ENCODE measurements around the gene ZNF891.

Gene ZNF891

DNA sequence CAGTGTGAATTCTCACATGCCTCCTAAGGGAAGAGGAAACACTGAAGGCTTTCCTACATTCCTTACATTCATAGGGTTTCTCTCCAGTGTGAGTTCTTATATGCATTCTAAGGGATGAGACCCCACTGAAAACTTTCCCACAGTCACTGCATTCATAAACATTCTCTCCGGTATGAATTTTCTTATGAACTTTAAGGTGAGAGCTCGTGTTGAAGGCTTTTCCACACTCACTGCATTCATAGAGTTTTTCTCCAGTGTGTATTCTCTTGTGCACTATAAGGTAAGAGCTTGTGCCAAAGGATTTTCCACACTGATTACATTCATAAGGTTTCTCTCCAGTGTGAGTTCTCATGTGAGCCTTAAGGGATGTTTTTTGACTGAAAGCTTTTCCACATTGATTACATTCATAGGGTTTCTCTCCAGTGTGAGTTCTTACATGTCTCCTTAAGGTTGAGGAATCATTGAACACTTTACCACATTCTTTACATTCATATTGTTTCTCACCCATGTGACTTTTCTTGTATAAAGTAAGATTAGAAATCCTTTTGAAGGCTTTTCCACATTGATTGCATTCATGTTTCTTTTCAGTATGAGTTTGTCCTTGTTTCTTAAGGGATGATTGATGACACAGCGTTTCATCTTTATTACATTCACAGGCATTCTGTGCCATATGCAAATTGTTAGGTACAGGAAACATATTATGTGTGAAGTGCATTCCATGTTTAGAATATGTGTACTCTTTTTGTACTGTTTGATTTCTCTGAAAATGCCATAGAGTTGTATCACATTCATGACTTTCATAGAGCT lies 9.5 kb downstream of the ZNF891 start:
- no peak overlapping the region for H3K9ac ChIP-seq (ENCODE audit: low read length)
- H3K4me1 ChIP-seq (ENCODE audit: control insufficient read depth, insufficient read depth, low read length) = no peaks in the 10 kb centered on the region
- H3K4me3 ChIP-seq (ENCODE audit: low read length) = peak overlapping the region; percentile 72
- H3K36me3 ChIP-seq (ENCODE audit: control insufficient read depth, insufficient read depth, low read length, severe bottlenecking) = peaks cover 73% of the 10 kb centered on the region
- no peak for DNase-seq (ENCODE audit: low read depth)
- H3K9me3 ChIP-seq (ENCODE audit: control insufficient read depth, low read length) = peaks cover 100% of the 10 kb centered on the region
- H3K27me3 ChIP-seq (replicated peaks; ENCODE audit: control insufficient read depth, insufficient read depth, low read length) = no peaks in the 10 kb centered on the region

DNA sequence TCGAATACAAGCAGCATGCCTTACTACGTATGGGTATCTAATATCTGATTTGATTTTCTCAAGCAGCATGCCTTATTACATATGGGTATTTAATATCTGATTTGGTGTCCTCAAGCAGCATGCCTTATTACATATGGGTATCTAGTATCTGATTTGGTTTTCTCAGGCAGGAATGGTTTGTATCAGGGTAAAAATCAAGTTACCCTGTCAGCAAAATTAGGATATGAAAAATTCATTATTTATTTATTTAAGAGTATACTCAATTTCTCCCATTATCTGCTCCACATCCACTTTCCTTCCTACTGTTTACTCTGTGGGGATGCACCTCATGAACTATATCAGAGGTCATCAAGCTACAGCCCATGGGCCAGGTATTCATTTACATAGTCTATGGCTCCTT lies 21.9 kb downstream of the ZNF891 start:
- Histone ChIP-seq H3K36me3 (ENCODE audit: control insufficient read depth, insufficient read depth, low read length, severe bottlenecking) (peaks cover 69% of the 10 kb centered on the region), H3K4me3 (ENCODE audit: low read length) (peak overlapping the region; percentile 75), H3K27me3 (replicated peaks; ENCODE audit: control insufficient read depth, insufficient read depth, low read length) (no peaks in the 10 kb centered on the region), H3K9me3 (ENCODE audit: control insufficient read depth, low read length) (peaks cover 97% of the 10 kb centered on the region), H3K4me1 (ENCODE audit: control insufficient read depth, insufficient read depth, low read length) (no peaks in the 10 kb centered on the region), H3K9ac (ENCODE audit: low read length) (no peak overlapping the region)
- DNase-seq (ENCODE audit: low read depth) = no peak

DNA sequence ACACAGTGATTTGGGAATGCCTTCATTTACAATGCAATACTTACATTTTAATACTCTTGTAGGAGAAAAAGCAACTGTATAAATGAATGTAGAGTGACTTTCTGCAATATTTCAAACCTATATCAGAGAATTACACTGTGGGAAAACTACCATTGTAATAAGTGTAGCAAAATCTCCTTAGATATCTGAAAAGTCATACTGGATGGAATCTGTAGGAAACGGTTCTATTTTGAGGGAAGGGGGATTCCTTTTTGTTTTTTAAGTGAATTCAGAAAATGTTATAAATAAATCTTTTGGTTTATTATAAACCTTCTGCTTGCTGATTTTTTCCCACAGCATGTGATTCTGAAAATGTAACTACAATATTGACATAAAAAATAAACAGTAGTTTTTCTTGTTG lies 23.0 kb downstream of the ZNF891 start:
- H3K4me3 ChIP-seq (ENCODE audit: low read length) = peak overlapping the region; percentile 75
- H3K4me1 ChIP-seq (ENCODE audit: control insufficient read depth, insufficient read depth, low read length) = no peaks in the 10 kb centered on the region
- H3K36me3 ChIP-seq (ENCODE audit: control insufficient read depth, insufficient read depth, low read length, severe bottlenecking) = peaks cover 79% of the 10 kb centered on the region
- H3K9me3 ChIP-seq (ENCODE audit: control insufficient read depth, low read length) = peaks cover 100% of the 10 kb centered on the region
- no peak for DNase-seq (ENCODE audit: low read depth)
- H3K27me3 ChIP-seq (replicated peaks; ENCODE audit: control insufficient read depth, insufficient read depth, low read length) = no peaks in the 10 kb centered on the region
- no peak overlapping the region for H3K9ac ChIP-seq (ENCODE audit: low read length)

DNA sequence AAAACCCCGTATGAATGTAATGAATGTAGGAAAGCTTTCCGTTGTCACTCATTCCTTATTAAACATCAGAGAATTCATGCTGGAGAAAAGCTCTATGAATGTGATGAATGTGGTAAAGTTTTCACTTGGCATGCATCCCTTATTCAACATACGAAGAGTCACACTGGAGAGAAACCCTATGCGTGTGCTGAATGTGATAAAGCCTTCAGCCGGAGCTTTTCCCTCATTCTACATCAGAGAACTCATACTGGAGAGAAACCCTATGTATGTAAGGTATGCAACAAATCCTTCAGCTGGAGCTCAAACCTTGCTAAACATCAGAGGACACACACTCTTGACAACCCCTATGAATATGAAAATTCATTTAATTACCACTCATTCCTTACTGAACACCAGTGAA lies 23.8 kb downstream of the ZNF891 start:
- Histone ChIP-seq H3K4me3 (ENCODE audit: low read length) (peak overlapping the region; percentile 75), H3K9ac (ENCODE audit: low read length) (no peak overlapping the region), H3K36me3 (ENCODE audit: control insufficient read depth, insufficient read depth, low read length, severe bottlenecking) (peaks cover 88% of the 10 kb centered on the region), H3K4me1 (ENCODE audit: control insufficient read depth, insufficient read depth, low read length) (no peaks in the 10 kb centered on the region), H3K9me3 (ENCODE audit: control insufficient read depth, low read length) (peaks cover 100% of the 10 kb centered on the region), H3K27me3 (replicated peaks; ENCODE audit: control insufficient read depth, insufficient read depth, low read length) (no peaks in the 10 kb centered on the region)
- DNase-seq (ENCODE audit: low read depth) = peak; percentile 5

DNA sequence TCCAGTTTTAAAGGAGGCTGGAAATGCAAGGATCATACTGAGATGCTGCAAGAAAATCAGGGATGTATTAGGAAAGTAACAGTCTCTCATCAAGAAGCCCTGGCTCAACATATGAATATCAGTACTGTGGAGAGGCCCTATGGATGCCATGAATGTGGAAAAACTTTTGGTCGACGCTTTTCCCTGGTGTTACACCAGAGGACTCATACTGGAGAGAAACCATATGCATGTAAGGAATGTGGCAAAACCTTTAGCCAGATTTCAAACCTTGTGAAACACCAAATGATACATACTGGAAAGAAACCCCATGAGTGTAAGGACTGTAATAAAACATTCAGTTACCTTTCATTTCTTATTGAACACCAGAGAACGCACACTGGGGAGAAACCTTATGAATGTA lies 24.5 kb downstream of the ZNF891 start:
- no peaks in the 10 kb centered on the region for H3K4me1 ChIP-seq (ENCODE audit: control insufficient read depth, insufficient read depth, low read length)
- no peak for DNase-seq (ENCODE audit: low read depth)
- H3K27me3 ChIP-seq (replicated peaks; ENCODE audit: control insufficient read depth, insufficient read depth, low read length) = no peaks in the 10 kb centered on the region
- H3K36me3 ChIP-seq (ENCODE audit: control insufficient read depth, insufficient read depth, low read length, severe bottlenecking) = peaks cover 92% of the 10 kb centered on the region
- peaks cover 100% of the 10 kb centered on the region for H3K9me3 ChIP-seq (ENCODE audit: control insufficient read depth, low read length)
- H3K4me3 ChIP-seq (ENCODE audit: low read length) = peak overlapping the region; percentile 75
- H3K9ac ChIP-seq (ENCODE audit: low read length) = no peak overlapping the region

DNA sequence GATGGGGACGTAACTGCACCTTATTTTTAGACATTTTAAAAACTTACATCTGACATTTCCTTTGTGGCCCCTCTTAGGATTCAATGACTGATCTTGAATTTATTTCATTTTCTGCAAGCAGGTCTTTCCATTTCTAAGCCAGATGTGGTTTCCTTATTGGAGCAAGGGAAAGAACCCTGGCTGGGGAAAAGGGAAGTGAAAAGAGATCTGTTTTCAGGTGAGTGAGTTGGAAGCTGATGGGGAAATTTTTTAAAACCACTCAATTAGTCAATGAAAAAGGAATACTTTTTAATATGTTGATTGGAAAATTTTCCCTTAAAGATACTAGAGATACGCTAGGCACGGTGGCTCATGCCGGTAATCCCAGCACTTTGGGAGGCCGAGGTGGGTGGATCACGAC lies 46.7 kb downstream of the ZNF891 start:
- peak overlapping the region; percentile 87 for H3K4me3 ChIP-seq (ENCODE audit: low read length)

DNA sequence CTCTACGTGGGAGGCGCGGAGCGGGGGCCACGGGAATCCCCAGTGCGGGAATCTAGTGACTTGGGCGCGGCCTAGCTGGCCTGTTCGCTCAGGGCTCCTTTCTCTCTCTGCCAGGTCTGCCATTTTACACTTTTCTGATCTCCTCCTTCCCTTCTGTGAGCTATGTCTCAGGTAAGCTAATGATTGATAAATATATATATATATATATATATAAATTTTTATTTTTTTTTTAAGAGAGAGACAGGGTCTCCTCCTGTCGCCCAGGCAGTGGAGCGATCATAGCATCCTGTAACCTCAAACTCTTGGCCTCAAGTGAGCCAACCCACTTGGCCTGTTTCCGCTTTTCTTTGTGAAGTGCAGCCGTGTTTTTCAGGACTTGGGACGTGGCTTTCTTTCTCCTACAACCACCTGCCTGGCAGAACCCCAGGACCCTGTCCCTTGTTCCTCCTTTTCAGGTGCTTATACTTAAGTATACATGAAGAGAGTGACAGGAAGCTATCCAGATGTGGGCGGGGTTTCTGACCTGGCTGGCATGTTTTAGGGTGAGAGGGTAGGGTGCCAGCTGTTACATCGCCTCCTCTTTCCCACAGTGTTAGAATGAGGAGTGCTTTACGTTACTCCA lies 48.8 kb downstream of the ZNF891 start:
- peaks cover 5% of the 10 kb centered on the region for H3K4me1 ChIP-seq (ENCODE audit: control insufficient read depth, insufficient read depth, low read length)
- DNase-seq (ENCODE audit: low read depth) = no peak

More for the DNA sequence above, 46.7 kb downstream of the ZNF891 start:
- Histone ChIP-seq H3K9me3 (ENCODE audit: control insufficient read depth, low read length) (peaks cover 76% of the 10 kb centered on the region), H3K4me1 (ENCODE audit: control insufficient read depth, insufficient read depth, low read length) (peaks cover 5% of the 10 kb centered on the region), H3K9ac (ENCODE audit: low read length) (no peak overlapping the region), H3K36me3 (ENCODE audit: control insufficient read depth, insufficient read depth, low read length, severe bottlenecking) (peaks cover 64% of the 10 kb centered on the region), H3K27me3 (replicated peaks; ENCODE audit: control insufficient read depth, insufficient read depth, low read length) (no peaks in the 10 kb centered on the region)
- no peak for DNase-seq (ENCODE audit: low read depth)

DNA sequence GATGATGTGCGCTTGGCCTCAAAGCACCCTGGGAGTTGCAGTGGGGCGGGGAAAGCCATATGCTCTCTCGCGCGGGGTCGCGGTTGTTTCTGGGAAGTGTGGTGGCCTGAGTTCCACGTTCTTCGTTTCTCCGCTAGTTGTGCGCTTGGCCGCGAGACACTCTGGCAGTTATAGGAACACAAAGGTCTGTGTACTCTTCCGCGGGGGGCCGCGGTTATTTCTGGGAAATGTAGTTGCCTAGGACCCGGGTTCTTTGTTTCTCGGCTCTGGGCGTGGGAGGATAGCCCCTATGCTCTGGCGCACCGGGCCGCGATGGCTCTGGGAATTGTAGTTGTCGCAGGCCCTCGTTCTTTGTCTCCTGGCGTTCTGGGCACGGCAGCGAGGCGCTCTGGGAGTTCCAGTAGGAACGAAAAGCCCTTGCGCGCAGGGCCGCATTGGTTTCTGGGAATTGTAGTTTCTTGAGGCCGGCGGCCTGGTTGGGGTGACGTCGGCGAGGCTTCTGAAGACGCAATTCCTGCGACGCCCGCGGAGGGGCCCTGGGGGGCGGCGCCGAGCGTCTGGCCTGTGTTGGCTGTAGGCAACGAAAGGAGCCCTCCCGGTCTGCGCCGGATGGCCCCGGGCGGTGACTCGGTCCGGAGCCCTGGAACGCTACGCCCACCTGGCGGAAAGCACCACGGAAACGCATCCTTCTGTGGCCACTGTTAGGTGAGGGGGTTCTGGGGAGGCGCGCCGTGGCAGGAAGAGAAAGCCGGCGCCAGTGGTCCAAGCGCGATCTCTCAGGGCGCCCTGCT lies 49.5 kb downstream of the ZNF891 start, which contains the start of gene ZNF140:
Gene ZNF140 (plus strand): TSS at position 556 of the 791 bp plus-strand sequence. CDS start 398 bp downstream, outside the sequence.
- DNase-seq (ENCODE audit: low read depth) = peak; percentile 98
- no peaks in the 10 kb centered on the region for H3K27me3 ChIP-seq (replicated peaks; ENCODE audit: control insufficient read depth, insufficient read depth, low read length)
- peaks cover 5% of the 10 kb centered on the region for H3K4me1 ChIP-seq (ENCODE audit: control insufficient read depth, insufficient read depth, low read length)
- H3K4me3 ChIP-seq (ENCODE audit: low read length) = peak within 1 kb of the TSS; percentile 87
- H3K9me3 ChIP-seq (ENCODE audit: control insufficient read depth, low read length) = peaks cover 74% of the 10 kb centered on the region
- peaks cover 36% of the 10 kb centered on the region for H3K36me3 ChIP-seq (ENCODE audit: control insufficient read depth, insufficient read depth, low read length, severe bottlenecking)
- peak within 1 kb of the TSS; percentile 98 for H3K9ac ChIP-seq (ENCODE audit: low read length)

More for the DNA sequence above, 48.8 kb downstream of the ZNF891 start:
- Histone ChIP-seq H3K4me3 (ENCODE audit: low read length) (peak overlapping the region; percentile 87), H3K9ac (ENCODE audit: low read length) (peak overlapping the region; percentile 98), H3K36me3 (ENCODE audit: control insufficient read depth, insufficient read depth, low read length, severe bottlenecking) (peaks cover 43% of the 10 kb centered on the region), H3K27me3 (replicated peaks; ENCODE audit: control insufficient read depth, insufficient read depth, low read length) (no peaks in the 10 kb centered on the region), H3K9me3 (ENCODE audit: control insufficient read depth, low read length) (peaks cover 74% of the 10 kb centered on the region)

DNA sequence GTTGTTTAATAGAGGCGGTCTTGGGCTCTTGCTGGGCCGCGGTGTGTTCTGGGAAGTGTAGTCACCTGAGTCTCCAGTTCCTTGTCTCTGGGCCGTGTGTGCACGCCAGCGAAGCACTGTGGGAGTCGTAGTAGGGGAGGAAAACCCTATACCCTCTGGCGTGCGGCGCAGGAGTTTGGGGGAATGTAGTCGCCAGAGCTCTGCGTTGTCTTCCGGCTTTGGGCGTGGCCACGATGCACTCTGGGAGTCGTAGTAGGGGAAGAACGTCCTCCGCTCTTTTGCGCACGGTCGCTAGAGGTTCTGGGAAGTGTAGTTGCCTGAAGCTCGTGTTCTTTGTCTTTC lies 50.1 kb downstream of the ZNF891 start:
- H3K27me3 ChIP-seq (replicated peaks; ENCODE audit: control insufficient read depth, insufficient read depth, low read length) = no peaks in the 10 kb centered on the region
- H3K36me3 ChIP-seq (ENCODE audit: control insufficient read depth, insufficient read depth, low read length, severe bottlenecking) = peaks cover 30% of the 10 kb centered on the region
- peak overlapping the region; percentile 87 for H3K4me3 ChIP-seq (ENCODE audit: low read length)
- peaks cover 73% of the 10 kb centered on the region for H3K9me3 ChIP-seq (ENCODE audit: control insufficient read depth, low read length)
- H3K4me1 ChIP-seq (ENCODE audit: control insufficient read depth, insufficient read depth, low read length) = peaks cover 5% of the 10 kb centered on the region
- H3K9ac ChIP-seq (ENCODE audit: low read length) = peak overlapping the region; percentile 98
- DNase-seq (ENCODE audit: low read depth) = peak; percentile 98

DNA sequence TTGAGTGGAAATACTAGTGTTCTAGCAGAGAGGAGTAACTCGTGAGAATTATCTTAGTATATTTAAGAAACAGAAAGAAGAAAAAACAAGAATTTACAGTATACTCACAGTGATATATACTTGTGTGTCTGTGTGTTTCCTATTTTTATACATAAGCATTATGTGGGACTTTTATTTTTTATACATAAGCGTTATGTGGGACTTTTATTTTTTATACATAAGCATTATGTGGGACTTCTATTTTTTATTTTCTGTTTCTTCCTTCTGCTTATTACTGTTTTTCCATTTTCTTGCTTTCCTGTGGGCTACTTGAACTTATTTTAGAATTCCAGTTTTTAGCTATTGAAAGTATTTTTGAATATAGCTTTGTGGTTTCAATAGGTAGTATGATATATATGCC lies 56.2 kb downstream of the ZNF891 start:
- Histone ChIP-seq H3K36me3 (ENCODE audit: control insufficient read depth, insufficient read depth, low read length, severe bottlenecking) (no peaks in the 10 kb centered on the region), H3K4me1 (ENCODE audit: control insufficient read depth, insufficient read depth, low read length) (no peaks in the 10 kb centered on the region), H3K9me3 (ENCODE audit: control insufficient read depth, low read length) (peaks cover 84% of the 10 kb centered on the region), H3K27me3 (replicated peaks; ENCODE audit: control insufficient read depth, insufficient read depth, low read length) (no peaks in the 10 kb centered on the region), H3K9ac (ENCODE audit: low read length) (no peak overlapping the region), H3K4me3 (ENCODE audit: low read length) (peak overlapping the region; percentile 8)
- no peak for DNase-seq (ENCODE audit: low read depth)

DNA sequence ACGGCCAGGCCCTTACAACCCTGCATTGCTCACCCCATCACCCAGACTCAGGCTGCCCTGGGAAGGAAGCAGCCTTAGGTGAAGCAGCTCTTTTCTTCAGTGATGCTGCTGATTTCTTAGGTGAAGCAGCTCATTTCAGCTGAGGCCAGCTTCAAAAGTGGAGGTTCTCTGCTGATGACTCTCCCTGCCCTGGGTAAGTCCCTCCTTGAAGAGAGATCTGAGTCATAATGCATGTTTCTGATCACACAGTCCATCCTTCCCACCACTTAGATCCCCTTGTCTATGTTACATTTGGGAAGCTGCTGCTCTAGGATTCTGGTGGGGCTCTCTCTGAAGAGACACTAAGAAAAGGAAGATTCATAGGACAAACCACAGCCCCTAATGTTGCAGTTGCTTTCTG lies 66.5 kb downstream of the ZNF891 start:
- no peak overlapping the region for H3K9ac ChIP-seq (ENCODE audit: low read length)
- no peak for DNase-seq (ENCODE audit: low read depth)
- peaks cover 56% of the 10 kb centered on the region for H3K36me3 ChIP-seq (ENCODE audit: control insufficient read depth, insufficient read depth, low read length, severe bottlenecking)
- peak overlapping the region; percentile 76 for H3K4me3 ChIP-seq (ENCODE audit: low read length)
- H3K27me3 ChIP-seq (replicated peaks; ENCODE audit: control insufficient read depth, insufficient read depth, low read length) = no peaks in the 10 kb centered on the region
- H3K9me3 ChIP-seq (ENCODE audit: control insufficient read depth, low read length) = peaks cover 99% of the 10 kb centered on the region
- no peaks in the 10 kb centered on the region for H3K4me1 ChIP-seq (ENCODE audit: control insufficient read depth, insufficient read depth, low read length)
